ENCODE results near the gene MTUS2. TPM values are rescaled to one million over a fixed set of nuclear protein-coding genes. Genes with fewer than 3 reads are reported as not detected.
"Not testable (repeated sequence)": the region's sequence is repeated elsewhere in the genome, so short reads cannot be mapped to it uniquely, and the experiment has no call there.

Gene MTUS2
- total RNA-seq, 1 donor from 2014 or later = not detected

DNA sequence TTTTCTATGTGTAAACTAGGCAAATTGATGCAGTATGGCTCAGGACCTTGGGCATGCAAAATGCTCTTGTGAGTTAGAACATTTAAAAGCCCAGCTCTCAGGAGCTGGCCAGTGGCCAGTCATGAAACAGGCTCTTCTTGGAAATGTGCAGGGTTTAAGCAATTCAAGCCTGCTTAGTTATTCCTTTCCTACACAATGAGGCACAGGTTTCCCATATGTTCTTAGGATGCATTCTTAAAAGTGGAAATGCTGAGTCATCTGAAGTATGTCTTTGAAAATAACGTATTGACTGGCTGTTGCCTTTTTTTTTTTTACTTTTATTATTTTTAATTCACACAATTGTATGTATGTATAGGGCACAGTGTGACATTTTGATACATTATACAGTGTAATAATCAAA lies 474.7 kb downstream of the MTUS2 start:
- DNase-seq (ENCODE audit: low spot score) = no peak

DNA sequence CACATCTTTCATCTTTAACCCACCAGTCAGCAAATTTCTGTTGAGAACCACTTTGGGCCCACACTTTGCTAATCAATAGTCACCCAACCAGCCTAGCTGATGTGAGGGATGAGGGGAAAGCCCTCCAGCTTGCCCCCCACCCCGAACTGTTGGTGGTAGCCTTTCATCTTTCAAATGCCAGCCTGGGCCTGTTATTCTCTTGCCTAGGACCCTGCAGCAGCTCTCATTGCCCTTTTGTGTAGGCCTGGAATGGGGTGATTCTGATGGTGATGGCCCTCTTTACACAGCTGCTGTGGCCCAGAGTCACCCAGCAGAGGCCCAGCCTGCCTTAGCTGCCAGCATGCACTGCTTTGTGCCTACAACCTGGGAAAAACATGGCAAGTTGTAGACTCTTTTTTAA lies 480.9 kb downstream of the MTUS2 start:
- no peak for DNase-seq (ENCODE audit: low spot score)

DNA sequence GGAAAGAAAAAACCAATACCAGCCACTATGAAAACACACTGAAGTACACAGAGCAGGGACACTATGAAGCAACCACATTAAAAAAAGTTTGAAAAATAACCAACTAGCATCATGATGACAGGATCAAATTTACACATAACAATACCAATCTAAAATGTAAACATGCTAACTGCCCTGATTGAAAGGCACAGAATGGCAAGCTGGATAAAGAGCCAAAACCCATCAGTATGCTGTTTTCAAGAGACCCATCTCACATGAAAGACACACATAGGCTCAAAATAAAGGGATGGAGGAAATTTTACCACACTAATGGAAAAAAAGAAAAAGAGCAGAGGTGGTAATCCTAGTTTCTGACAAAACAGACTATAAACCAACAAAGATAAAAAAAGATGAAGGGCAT lies 484.0 kb downstream of the MTUS2 start:
- DNase-seq (ENCODE audit: low spot score) = no peak

DNA sequence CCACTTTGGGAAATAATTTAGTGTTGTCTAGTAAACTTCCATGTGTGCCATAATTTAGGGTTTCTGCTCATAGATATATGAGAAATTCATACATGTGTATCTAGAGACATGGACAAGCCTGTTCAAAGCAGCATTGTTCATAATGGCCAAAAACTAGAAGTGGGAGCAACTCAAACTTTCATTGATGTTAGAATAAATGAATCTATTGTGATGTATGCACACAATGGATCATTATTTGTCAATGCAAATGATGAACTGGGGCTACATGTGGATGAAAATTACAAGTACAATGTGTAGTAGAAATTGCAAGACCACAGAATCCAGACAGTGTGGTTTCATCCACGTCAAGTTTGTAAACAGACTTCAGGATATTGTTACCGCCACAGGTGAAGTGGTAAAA lies 490.7 kb downstream of the MTUS2 start:
- DNase-seq (ENCODE audit: low spot score) = no peak

DNA sequence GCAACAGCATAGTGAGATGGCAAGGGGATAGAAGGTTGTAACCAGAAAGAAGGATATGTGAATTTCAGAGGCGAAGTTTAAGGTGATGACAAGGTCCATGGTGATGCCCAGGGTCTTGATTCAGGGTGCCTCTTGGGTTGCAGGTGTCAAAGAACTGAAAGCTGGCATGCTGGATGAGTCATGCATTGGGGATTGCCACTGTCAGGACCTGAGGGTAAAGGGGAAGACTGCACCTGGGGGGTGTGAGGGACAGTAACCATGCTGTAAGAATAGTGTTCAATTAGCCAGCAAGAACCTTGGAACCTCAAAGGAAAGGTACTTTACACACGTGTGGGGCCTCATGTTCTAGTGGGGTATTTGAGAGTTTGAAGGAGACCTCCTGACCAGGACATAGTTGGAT lies 495.7 kb downstream of the MTUS2 start:
- DNase-seq (ENCODE audit: low spot score) = no peak

- DNase-seq (ENCODE audit: low spot score) = no peak
Observed at GRCh38 chr13:29317828-29318227, 497.7 kb downstream of the MTUS2 start.

DNA sequence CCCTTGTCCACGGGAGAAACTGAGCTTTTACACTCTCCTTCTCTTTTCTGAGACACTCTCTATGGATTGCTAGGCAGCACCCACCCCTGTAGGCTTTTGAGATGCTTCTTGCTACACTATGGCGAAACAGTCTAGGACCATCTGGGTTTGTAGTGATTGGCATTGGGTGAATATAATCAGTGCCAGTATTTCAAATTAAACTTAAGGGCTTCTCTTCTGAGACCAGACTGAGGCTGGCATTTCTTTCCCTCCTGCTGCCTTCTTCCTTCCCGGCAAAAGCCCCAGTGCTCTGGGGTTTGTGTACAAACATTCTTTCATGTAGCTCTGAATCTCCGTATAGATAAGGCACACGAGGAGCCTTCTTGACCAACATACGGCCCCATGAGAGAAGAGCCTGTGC lies 498.6 kb downstream of the MTUS2 start:
- DNase-seq (ENCODE audit: low spot score) = no peak

DNA sequence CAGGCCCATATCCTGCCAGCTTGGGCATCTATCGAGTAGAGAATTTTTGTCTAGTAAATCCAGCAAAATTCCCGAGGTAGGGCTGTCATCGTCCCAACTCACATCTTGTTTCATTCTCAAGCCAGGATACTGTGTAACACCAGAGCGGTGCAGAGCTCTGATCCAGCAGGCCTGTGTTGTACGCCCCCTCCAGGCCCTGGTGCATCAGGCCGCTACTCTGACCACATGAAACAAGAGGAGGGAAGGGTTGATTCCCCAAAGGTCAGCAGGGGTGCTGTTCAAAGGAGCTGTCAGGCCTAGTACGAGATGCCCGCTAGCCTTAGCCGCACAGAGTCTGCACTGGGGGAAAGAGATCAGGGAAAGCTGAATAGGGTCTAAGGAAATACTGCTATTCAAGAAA lies 499.3 kb downstream of the MTUS2 start:
- no peak for DNase-seq (ENCODE audit: low spot score)

DNA sequence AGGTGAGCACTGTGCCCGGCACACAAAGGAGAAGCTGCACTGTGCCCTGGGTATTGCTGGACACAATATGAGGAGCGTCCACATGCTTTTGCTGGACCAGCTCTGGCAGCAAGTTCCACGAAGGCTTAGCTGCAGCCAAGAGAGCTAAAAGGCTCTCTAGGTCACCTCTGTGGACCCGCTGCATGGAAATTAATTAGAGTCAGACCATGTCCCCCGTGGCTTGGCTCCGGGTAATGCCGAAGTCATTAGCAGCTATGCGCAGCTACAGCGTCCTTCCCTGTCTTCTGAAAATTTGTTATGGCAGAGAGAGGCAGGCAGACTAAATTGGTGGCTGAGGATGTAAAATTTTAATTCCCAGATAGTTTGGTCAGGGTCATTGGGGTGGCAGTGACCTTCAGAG lies 503.8 kb downstream of the MTUS2 start:
- DNase-seq (ENCODE audit: low spot score) = no peak

GRCh38 chr13:29324601-29325000 lies 504.5 kb downstream of the MTUS2 start:
- DNase-seq (ENCODE audit: low spot score) = no peak

GRCh38 chr13:29328501-29328900 lies 508.4 kb downstream of the MTUS2 start:
- DNase-seq (ENCODE audit: low spot score) = no peak

DNA sequence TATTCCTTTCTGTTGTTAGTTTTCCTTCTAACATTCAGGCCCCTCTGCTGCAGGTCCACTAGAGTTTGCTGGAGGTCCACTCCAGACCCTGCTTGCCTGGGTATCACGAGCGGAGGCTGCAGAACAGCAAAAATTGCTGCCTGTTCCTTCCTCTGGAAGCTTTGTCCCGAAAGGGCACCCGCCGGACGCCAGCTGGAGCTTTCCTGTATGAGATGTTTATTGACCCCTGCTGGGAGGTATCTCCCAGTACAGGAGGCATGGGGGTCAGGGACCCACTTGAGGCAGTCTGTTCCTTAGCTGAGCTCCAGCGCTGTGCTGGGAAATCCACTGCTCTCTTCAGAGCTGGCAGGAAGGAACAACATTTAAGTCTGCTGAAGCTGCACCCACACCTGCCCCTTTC lies 516.2 kb downstream of the MTUS2 start:
- no peak for DNase-seq (ENCODE audit: low spot score)

DNA sequence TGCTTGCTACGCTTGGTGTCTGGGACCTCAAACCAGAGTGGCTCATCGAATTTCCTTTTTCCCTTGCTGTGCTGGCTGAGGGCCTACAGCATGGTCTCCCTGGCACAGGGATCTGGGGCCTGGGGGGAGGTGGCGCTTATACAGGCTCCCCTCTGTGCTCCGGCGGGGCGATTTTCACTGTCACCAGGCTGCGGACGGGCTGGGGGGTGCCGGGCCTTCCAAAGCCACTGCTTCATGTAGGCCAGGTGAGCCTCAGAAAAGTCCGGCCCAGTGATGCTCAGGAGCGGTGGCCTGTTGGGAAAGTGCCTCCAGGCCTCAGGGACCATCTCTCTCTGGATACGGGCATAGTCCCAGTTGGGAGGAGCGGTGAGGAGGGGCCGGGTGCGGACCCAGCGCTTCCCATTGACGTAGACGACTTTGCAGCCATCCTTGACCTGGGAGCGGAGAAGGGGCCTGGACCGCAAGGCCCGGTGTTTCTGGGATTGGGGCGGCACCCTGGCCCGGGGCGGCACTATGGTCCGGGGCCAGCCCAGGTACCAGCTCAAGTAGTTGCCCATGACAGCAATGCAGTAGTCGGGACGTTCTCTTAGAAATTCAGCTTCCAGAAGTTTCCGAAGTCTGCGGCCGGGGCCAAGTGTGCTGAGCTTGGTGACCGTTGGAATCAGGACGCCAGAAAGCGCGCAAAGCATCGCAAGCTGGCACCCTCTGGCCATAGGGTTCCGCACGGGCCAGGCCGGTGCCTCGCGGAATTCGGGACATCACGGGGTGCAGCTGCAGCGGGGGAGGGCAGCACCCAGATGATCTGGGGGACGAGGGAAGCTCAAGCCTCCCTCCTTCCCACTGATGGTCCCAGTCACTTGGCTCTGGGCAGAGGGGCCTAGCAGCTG lies 519.5 kb downstream of the MTUS2 start:
- no peak for DNase-seq (ENCODE audit: low spot score)

DNA sequence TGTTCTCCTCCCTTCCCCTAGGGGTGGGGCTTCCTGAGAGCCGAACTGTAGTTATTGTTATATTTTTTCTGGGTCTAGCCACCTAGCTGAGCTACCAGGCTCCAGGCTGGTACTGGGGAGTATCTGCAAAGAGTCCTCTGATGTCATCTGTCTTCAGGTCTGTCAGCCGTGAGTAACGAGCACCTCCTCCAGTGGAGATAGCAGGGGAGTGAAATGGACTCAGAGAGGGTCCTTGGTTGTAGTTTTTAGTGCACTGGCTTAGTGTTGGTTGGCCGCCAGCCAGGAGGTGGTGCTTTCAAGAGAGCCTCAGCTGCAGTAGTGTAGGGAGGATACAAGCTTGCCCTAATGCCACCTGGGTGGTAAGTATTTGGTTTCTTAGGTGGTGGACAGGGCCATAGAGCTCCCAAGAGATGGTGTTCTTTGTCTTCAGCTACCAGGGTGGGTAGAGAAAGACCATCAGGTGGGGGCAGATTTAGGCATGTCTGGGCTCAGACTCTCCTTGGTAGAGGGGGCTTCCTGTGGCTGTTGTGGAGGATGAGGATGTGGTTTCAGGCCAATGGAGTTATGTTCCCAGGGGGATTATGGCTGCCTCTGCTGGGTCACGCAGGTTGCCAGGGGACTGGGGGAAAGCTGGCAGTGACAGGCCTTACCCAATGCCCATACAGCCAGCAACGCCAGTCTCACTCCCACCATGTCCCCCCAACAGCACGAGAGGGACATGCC lies 525.9 kb downstream of the MTUS2 start:
- not testable (repeated sequence) for DNase-seq (ENCODE audit: low spot score)

- no peak for DNase-seq (ENCODE audit: low spot score)
Observed at GRCh38 chr13:29355029-29355428, 534.9 kb downstream of the MTUS2 start.

DNA sequence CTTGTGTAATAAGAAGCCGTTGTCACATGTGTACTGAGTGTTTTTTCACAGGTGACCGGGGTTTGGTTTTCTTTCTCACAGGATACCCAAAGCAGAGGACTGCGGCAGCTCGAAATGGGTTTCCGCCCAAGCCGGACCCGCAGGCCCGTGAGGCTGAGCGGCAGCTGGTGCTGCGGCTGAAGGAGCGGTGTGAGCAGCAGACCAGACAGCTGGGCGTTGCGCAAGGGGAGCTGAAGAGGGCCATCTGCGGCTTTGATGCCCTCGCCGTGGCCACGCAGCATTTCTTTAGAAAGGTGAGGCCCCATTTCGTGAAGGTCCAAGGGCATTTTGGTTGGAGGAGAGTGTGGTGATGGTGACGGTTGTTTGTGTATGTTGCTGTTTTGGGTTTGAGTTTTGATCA lies 539.0 kb downstream of the MTUS2 start:
- DNase-seq (ENCODE audit: low spot score) = no peak

DNA sequence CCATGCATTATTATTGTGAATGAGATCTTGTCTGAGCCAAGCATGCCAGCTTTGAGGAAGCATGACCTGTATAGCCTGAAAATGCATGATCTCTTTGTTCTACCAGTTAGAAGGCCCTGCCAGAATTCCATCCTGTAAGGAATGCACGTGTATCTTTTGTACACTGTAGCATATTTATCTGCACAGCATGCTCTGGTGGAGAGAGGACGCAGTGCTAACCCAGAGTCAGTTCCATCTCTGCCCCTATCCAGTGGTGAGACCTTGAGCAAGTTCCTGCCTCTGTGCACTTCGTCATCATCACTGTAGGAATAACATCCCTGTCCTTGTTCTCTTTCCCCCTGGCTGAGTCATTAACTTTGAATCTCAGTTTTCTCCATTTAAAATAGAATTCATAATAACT lies 541.6 kb downstream of the MTUS2 start:
- DNase-seq (ENCODE audit: low spot score) = no peak

- DNase-seq (ENCODE audit: low spot score) = no peak
Observed at GRCh38 chr13:29362849-29363604, 542.9 kb downstream of the MTUS2 start.

DNA sequence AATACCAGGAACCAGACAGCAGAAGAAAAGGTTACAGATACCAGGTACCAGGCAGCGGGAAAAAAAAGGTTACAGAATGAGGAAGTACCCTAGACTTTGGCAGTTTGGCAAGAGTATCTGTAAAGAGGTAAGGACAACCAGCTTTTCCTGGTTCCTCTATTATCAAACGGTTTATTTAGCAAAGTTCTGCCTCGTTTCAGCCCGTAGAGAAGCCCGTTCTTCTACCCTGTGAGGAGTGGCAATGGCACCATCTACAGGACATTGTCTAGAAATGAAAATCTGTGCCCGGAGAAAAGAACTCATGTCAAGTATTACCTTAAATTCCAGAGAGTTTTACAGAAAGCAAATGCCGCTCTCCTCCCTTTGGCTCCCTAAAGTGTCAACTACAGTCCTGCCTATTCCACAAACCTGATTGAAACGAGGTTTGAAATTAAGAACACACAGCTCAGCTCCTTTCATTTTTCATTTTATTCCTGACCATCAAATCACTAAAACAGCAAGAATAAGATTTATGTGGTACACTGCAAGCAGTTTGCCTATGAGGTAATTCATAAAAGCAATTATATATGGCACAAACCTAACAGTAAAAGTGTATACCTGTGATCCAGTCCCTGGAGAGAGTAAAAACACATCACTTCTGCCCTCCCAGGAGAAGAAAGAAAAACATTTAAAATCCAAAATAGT lies 549.1 kb downstream of the MTUS2 start:
- DNase-seq (ENCODE audit: low spot score) = no peak

DNA sequence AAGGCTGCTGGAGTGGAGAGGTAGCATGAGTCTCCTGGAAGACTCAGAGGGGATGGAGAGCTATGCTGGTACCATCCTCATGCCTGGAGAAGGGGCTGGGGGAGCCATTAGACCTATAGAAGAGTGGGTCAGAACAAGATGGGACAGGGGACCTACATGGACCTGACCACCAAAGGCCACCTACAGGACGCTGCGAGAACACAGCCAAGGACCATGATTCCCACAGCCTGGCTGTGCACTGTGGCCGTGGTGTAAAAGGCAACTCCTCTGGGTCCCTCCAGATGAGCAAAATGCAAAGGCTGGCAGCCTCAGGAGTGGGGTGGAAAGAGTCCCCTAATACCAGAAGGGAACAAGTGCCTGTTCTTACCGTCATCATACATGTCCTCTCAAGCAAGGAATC lies 559.1 kb downstream of the MTUS2 start:
- no peak for DNase-seq (ENCODE audit: low spot score)

GRCh38 chr13:29379865-29380264 lies 559.7 kb downstream of the MTUS2 start:
- no peak for DNase-seq (ENCODE audit: low spot score)
